CD14-positive monocyte (primary cell): ENCODE measurements around the gene TPSG1. TPM values are rescaled to one million over a fixed set of nuclear protein-coding genes. Genes with fewer than 3 reads are reported as not detected.
"Not testable (repeated sequence)": the region's sequence is repeated elsewhere in the genome, so short reads cannot be mapped to it uniquely, and the experiment has no call there.

Source experiments
- DNase-seq, 3 donors: peaks; one replicate each; pipeline ENCODE4 v3.0.0-alpha.2; 2011 to 2022
- H2AFZ ChIP-seq: 2 replicates; pipeline ENCODE4 v1.6.0; 2012; ENCODE audit warnings: mild to moderate bottlenecking, low read depth, low read length, inconsistent platforms; ENCODE audit not compliant: insufficient read depth, poor library complexity, severe bottlenecking
- H3K27ac ChIP-seq, 2 donors: 1 replicate in 1 of 2; 2 replicates in 1 of 2; pipeline ENCODE4 v1.5.1; 2012 to 2013; ENCODE audit warnings: low read length in 2 of 2, control low read depth in 1 of 2, inconsistent platforms in 1 of 2, low read depth in 1 of 2, mild to moderate bottlenecking in 1 of 2
- H3K27me3 ChIP-seq, 2 donors: one replicate each; pipeline versions ENCODE4 v1.6.0 to v1.6.1; 2011 to 2013; ENCODE audit warnings: low read length in 2 of 2; ENCODE audit not compliant: control insufficient read depth in 2 of 2, insufficient read depth in 2 of 2
- H3K36me3 ChIP-seq, 2 donors: replicated peaks in 1 of 2; 1 replicate in 1 of 2; 2 replicates in 1 of 2; pipeline versions ENCODE4 v1.5.1 to v1.6.1; 2012 to 2013; ENCODE audit warnings: low read length in 2 of 2, control low read depth in 1 of 2, inconsistent platforms in 1 of 2, mild to moderate bottlenecking in 1 of 2; ENCODE audit not compliant: insufficient read depth in 2 of 2, control insufficient read depth in 1 of 2
- H3K4me1 ChIP-seq, 2 donors: 1 replicate in 1 of 2; 2 replicates in 1 of 2; pipeline versions ENCODE4 v1.5.1 to v1.6.1; 2012 to 2013; ENCODE audit warnings: low read length in 2 of 2, control low read depth in 1 of 2, inconsistent platforms in 1 of 2, mild to moderate bottlenecking in 1 of 2, moderate library complexity in 1 of 2; ENCODE audit not compliant: insufficient read depth in 2 of 2, control insufficient read depth in 1 of 2
- H3K4me2 ChIP-seq: replicated peaks from 2 replicates; pipeline ENCODE3; 2012; ENCODE audit warnings: low read length, moderate library complexity, mild to moderate bottlenecking; ENCODE audit not compliant: poor library complexity, severe bottlenecking; ENCODE audit errors: extremely low read depth
- H3K4me3 ChIP-seq, 3 experiments: fragments of 200-600 bp in 1 of 3; sonication (generic) in 1 of 3; replicated peaks in 1 of 3; 1 replicate in 2 of 3; 2 replicates in 1 of 3; pipeline ENCODE4 v1.5.1; 2011 to 2013; ENCODE audit warnings: low read length in 3 of 3, mild to moderate bottlenecking in 3 of 3, control low read depth in 2 of 3, low read depth in 2 of 3, inconsistent platforms in 1 of 3, moderate library complexity in 1 of 3
- H3K79me2 ChIP-seq: 2 replicates; pipeline ENCODE4 v1.6.0; 2012; ENCODE audit warnings: mild to moderate bottlenecking, control low read depth, inconsistent platforms, low read length, moderate library complexity; ENCODE audit not compliant: insufficient read depth
- H3K9ac ChIP-seq: 2 replicates; pipeline ENCODE4 v1.6.0; 2017; ENCODE audit warnings: low read length, mild to moderate bottlenecking; ENCODE audit not compliant: insufficient read depth, poor library complexity, severe bottlenecking
- H3K9me3 ChIP-seq, 2 donors: replicated peaks in 1 of 2; 1 replicate in 1 of 2; 2 replicates in 1 of 2; pipeline versions ENCODE4 v1.5.1 to v1.6.1; 2012 to 2013; ENCODE audit warnings: low read length in 2 of 2, control low read depth in 1 of 2; ENCODE audit not compliant: control insufficient read depth in 1 of 2, insufficient read depth in 1 of 2
- H4K20me1 ChIP-seq: 2 replicates; pipeline ENCODE4 v1.6.0; 2012; ENCODE audit warnings: mild to moderate bottlenecking, low read length, control low read depth, moderate library complexity; ENCODE audit not compliant: insufficient read depth
- H3K27ac Mint-ChIP-seq, 7 donors: one replicate each; pipeline ENCODE4 v1.8.0; 2020; ENCODE audit warnings: mild to moderate bottlenecking in 7 of 7, mixed read lengths in 7 of 7, moderate library complexity in 6 of 7, inconsistent platforms in 2 of 7
- H3K27me3 Mint-ChIP-seq, 3 donors: one replicate each; pipeline ENCODE4 v1.8.0; 2021 to 2022; ENCODE audit warnings: low read depth in 3 of 3, mild to moderate bottlenecking in 3 of 3, mixed read lengths in 3 of 3, moderate library complexity in 3 of 3, inconsistent platforms in 1 of 3
- H3K36me3 Mint-ChIP-seq, 2 donors: one replicate each; pipeline ENCODE4 v1.8.0; 2020; ENCODE audit warnings: mixed read lengths in 2 of 2, inconsistent platforms in 1 of 2, mild to moderate bottlenecking in 1 of 2
- H3K4me1 Mint-ChIP-seq: one replicate; pipeline ENCODE4 v1.8.0; 2020; ENCODE audit warnings: mild to moderate bottlenecking, mixed read lengths
- H3K4me3 Mint-ChIP-seq, 2 donors: one replicate each; pipeline ENCODE4 v1.8.0; 2020; ENCODE audit warnings: mild to moderate bottlenecking in 2 of 2, mixed read lengths in 2 of 2, moderate library complexity in 1 of 2
- H3K9me3 Mint-ChIP-seq, 7 donors: one replicate each; pipeline ENCODE4 v1.8.0; 2020 to 2022; ENCODE audit warnings: mixed read lengths in 7 of 7, mild to moderate bottlenecking in 6 of 7, moderate library complexity in 6 of 7, inconsistent platforms in 2 of 7
- WGBS: methylation state at CpG from one replicate; pipeline ENCODE4 v1.1.5; 2013; ENCODE audit warnings: missing lambda C conversion rate; ENCODE audit not compliant: insufficient coverage; 5-methylcytosine and 5-hydroxymethylcytosine counted together
- intact Hi-C, 2 donors: fragments of 100-400 bp; cut with micrococcal nuclease; formaldehyde crosslinking; loops; one replicate each; pipeline versions ENCODE4 v1.15.0 to v1.15.1; 2023
- polyA plus RNA-seq, 3 donors: library from polyadenylated mRNA; depleted of rRNA in 1 of 3; unstranded in 2 of 3; stranded (reverse) in 1 of 3; fragments of 300-500 nt in 2 of 3; fragments of >200 nt in 1 of 3; fragmentation: Illumina TruSeq in 2 of 3; gene quantifications; 1 replicate in 2 of 3; 2 replicates in 1 of 3; pipeline ENCODE4 v1.2.3, GENCODE V29; 2012 to 2021

The TPSG1 gene
- polyA plus RNA-seq, 3 donors, result not detected

DNA sequence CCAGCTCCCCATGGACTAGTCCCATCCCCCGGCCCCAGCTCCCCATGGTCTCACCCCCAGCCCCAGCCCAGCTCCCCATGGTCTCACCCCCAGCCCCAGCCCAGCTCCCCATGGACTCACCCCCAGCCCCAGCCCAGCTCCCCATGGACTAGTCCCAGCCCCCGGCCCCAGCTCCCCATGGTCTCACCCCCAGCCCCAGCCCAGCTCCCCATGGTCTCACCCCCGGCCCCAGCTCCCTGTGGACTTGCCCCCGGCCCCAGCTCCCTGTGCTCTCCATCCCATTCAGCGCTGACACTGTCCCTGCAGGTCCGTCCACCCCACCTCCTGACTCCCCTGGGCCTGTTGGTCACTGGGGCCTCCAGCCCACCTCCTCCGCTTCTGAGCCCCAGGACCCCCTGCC is 6.2 kb upstream of the TPSG1 start:
- DNase-seq, H3K4me1 ChIP-seq, H3K4me3 Mint-ChIP-seq, H2AFZ ChIP-seq, H3K36me3 Mint-ChIP-seq, H3K79me2 ChIP-seq, H4K20me1 ChIP-seq, intact Hi-C loops, H3K4me1 Mint-ChIP-seq, H3K9me3 ChIP-seq, H3K4me2 ChIP-seq, H3K36me3 ChIP-seq, H3K27me3 ChIP-seq, H3K27me3 Mint-ChIP-seq, H3K27ac Mint-ChIP-seq, H3K9ac ChIP-seq, H3K4me3 ChIP-seq, H3K27ac ChIP-seq, H3K9me3 Mint-ChIP-seq: not testable (repeated sequence)
- WGBS, result no CpG with 5 or more reads among the region's 7 CpGs

DNA sequence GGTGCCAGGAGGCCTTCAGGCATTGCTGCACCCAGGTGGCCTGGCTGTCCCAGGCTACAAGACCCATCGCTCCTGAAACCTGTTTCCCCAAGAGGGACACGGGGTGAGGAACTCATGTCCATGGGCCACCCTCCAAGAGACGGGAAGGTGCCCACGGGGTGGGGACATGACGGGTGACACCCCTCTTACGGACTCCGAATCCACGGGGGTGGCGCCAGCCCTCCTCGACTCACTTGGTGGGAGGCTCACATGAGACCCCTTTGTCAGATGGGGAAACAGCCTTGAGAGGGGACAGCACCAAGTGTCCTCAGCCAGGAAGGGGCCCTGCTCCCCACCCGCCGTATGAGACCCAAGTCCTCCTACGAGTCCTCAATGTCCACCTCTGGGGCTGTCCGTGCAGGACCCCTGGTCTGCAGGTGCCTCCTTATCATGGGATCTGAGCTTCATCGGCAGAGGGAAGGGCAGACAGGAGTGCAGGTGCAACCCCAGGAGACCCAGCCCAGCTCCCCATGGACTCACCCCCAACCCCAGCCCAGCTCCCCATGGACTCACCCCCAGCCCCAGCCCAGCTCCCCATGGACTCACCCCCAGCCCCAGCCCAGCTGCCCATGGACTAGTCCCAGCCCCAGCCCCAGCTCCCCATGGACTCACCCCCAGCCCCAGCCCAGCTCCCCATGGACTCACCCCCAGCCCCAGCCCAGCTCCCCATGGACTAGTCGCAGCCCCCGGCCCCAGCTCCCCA is 5.6 kb upstream of the TPSG1 start:
- H3K9me3 Mint-ChIP-seq, H3K4me1 Mint-ChIP-seq, H2AFZ ChIP-seq, H3K27ac ChIP-seq, H3K27me3 ChIP-seq, H3K9me3 ChIP-seq, H3K36me3 Mint-ChIP-seq, H3K27ac Mint-ChIP-seq, H3K4me3 ChIP-seq, H4K20me1 ChIP-seq, H3K27me3 Mint-ChIP-seq, H3K9ac ChIP-seq, H3K36me3 ChIP-seq, H3K4me3 Mint-ChIP-seq, intact Hi-C loops, H3K4me2 ChIP-seq, DNase-seq, H3K79me2 ChIP-seq, H3K4me1 ChIP-seq: not testable (repeated sequence)
- WGBS, result 85% methylated on average over 10 of the region's 17 CpGs

DNA sequence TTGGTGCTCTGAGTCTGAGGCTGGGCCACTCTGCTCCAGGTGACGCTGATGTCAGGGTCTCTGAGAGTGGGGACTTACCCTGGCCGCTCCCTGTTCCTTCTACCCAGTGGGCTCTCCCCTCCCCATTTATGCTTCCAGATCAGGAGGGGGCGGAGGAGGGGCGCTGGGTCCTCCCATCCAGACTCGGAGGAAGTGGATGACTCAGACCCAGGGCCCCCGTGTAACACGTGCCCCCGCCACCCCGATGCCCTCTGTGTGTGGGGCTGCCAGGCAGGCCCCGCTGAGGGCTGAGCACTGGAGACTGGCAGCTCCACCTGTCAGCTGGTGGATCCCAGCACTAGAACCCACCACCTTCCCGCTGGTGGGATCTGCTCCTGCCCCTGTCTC is 5.0 kb upstream of the TPSG1 start, which contains the start of gene TPSB2:
TPSB2 (minus strand) TSS at position 101 of the 387 bp plus-strand sequence. CDS start 233 bp downstream, outside the sequence.
- H3K79me2 ChIP-seq, H3K36me3 Mint-ChIP-seq, DNase-seq, H3K4me3 Mint-ChIP-seq, intact Hi-C loops, H3K4me2 ChIP-seq, H3K27ac ChIP-seq, H3K9me3 ChIP-seq, H3K36me3 ChIP-seq, H3K4me3 ChIP-seq, H3K27me3 ChIP-seq, H3K27me3 Mint-ChIP-seq, H4K20me1 ChIP-seq, H2AFZ ChIP-seq, H3K9me3 Mint-ChIP-seq, H3K9ac ChIP-seq, H3K4me1 ChIP-seq, H3K4me1 Mint-ChIP-seq, H3K27ac Mint-ChIP-seq: not testable (repeated sequence)
- no CpG with 5 or more reads among the region's 11 CpGs for WGBS

DNA sequence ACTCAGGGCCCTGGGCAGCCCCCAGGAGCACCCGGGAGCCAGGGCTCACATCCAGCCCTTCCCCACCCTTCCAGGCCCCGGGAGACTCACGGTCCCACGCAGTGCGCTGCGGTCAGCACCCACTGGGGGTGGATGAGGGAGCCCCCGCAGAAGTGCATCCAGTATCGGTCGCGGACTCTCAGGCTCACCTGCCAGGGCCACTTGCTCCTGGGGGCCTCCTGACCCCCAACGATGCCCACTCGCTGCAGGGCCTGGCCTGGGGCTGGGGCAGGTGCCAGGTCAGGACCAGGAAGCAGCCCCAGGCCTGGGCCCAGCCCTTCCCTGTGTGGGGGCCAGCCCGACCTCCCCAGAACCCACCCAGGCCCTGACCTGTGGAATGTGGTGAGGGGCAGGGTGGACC is 4.4 kb upstream of the TPSG1 start:
- H3K9me3 ChIP-seq, H3K4me2 ChIP-seq, H3K4me1 ChIP-seq, H3K27ac ChIP-seq, H3K27me3 ChIP-seq, H4K20me1 ChIP-seq, H3K27me3 Mint-ChIP-seq, H3K4me3 ChIP-seq, H2AFZ ChIP-seq, H3K36me3 ChIP-seq, H3K9ac ChIP-seq, H3K4me1 Mint-ChIP-seq, H3K9me3 Mint-ChIP-seq, H3K36me3 Mint-ChIP-seq, DNase-seq, H3K4me3 Mint-ChIP-seq, H3K27ac Mint-ChIP-seq, intact Hi-C loops, H3K79me2 ChIP-seq: not testable (repeated sequence)
- no CpG with 5 or more reads among the region's 13 CpGs for WGBS
